Upper lobe of left lung (tissue), 6 donors: ENCODE data around the gene CDK6. TPM values are rescaled to one million over a fixed set of nuclear protein-coding genes. Genes with fewer than 3 reads are reported as not detected.

ENCODE experiments used
- ATAC-seq, 2 donors: fragments of 200-7000 bp; cut with Tn5 transposase; one replicate each; pipeline ENCODE4 v1.9.1; 2022; ENCODE audit warnings: mild to moderate bottlenecking in 2 of 2, moderate library complexity in 2 of 2; ENCODE audit not compliant: low FRiP score in 2 of 2
- DNase-seq, 2 donors: peaks; one replicate each; pipeline ENCODE4 v3.0.0-alpha.2; 2019 to 2020
- H3K27ac ChIP-seq, 4 donors: fragments of 200-600 bp; sonication (generic); one replicate each; pipeline ENCODE4 v1.5.1; 2016 to 2019
- H3K27me3 ChIP-seq, 4 donors: fragments of 200-600 bp; sonication (generic); one replicate each; pipeline ENCODE4 v1.5.1; 2017 to 2019
- H3K36me3 ChIP-seq, 4 donors: fragments of 200-600 bp; sonication (generic); one replicate each; pipeline ENCODE4 v1.5.1; 2016 to 2019
- H3K4me1 ChIP-seq, 4 donors: fragments of 200-600 bp; sonication (generic); one replicate each; pipeline ENCODE4 v1.5.1; 2018 to 2019
- H3K4me3 ChIP-seq, 4 donors: fragments of 200-600 bp; sonication (generic); one replicate each; pipeline ENCODE4 v1.5.1; 2017 to 2019; ENCODE audit warnings: mild to moderate bottlenecking in 2 of 4, moderate library complexity in 1 of 4
- H3K9me3 ChIP-seq, 4 donors: fragments of 200-600 bp; sonication (generic); one replicate each; pipeline ENCODE4 v1.5.1; 2018 to 2019
- EP300 ChIP-seq, 4 donors: sonication (generic); formaldehyde crosslinking; IDR thresholded peaks; one replicate each; pipeline ENCODE4 v1.5.1; 2017; ENCODE audit warnings: antibody characterized with exemption in 4 of 4, control low read depth in 2 of 4
- POLR2A ChIP-seq, 4 donors: fragments of 450-650 bp; IDR thresholded peaks; one replicate each; pipeline ENCODE4 v1.5.1; 2016 to 2017; ENCODE audit warnings: antibody characterized with exemption in 4 of 4, mild to moderate bottlenecking in 2 of 4
- POLR2AphosphoS5 ChIP-seq, 2 donors: sonication (generic); formaldehyde crosslinking; IDR thresholded peaks; one replicate each; pipeline ENCODE4 v1.5.1; 2017; ENCODE audit warnings: antibody characterized with exemption in 2 of 2
- WGBS, 2 donors: methylation state at CpG; one replicate each; pipeline ENCODE4 v1.1.5; 2017 to 2018; 5-methylcytosine and 5-hydroxymethylcytosine counted together
- total RNA-seq, 6 donors: library from RNA; depleted of rRNA in 4 of 6; stranded (reverse); fragments of >200 nt in 4 of 6; gene quantifications; one replicate each; pipeline versions ENCODE4 v1.1.0 to v1.2.1, GENCODE V29; 2016 to 2021
- TF ChIP-seq, protein P1 (sequence below), 6 experiments: fragments of 450-650 bp in 4 of 6; fragments of 200-600 bp in 2 of 6; sonication (generic) in 2 of 6; IDR thresholded peaks; one replicate each; pipeline ENCODE4 v1.5.1; 2016 to 2019; ENCODE audit warnings: antibody characterized with exemption in 6 of 6
- donor health status: DM: no; HTN: no; CAD: no; lungs with moderate emphysema.
- donor health status: DM: no; HTN: yes; CAD: no; lungs with severe emphysema.

Gene CDK6
- total RNA-seq, 6 donors from 2014 or later = 15.7 to 26.9 (median 19.9) TPM

DNA sequence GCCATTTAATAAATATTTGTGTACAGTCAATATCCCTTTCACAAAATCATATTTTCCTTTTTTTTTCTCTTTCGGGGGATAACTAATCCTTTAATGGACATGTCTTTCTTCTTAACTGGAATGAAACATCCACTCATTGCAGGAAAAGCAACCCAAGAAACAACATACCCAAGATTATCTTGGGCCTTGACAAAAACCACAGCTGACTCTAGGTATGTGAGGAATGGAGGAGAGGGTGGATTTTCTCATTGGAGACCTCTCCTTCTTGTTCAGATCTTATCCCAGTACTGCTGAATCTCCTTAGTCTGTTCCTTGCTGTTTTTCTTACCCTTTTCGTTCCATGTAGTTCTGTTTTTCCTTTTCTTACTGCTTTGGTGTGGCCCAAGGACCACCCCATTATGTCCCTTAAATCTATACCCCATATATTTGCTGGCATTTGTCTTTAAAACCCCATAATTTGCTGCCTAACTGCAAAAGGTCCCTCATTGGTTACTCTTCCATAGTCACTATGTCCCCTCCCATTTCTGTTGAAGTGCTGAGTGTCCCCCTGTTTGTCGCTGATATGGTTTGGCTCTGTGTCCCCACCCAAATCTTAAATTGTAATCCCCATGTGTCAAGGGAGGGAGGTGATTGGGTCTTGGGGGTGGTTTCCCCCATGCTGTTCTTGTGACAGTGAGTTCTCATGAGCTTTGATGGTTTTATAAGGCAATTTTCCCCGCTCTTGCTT is 6.8 kb upstream of the CDK6 start:
- DNase-seq (no peak), ATAC-seq (no peak)
- Histone ChIP-seq H3K4me1 (no peaks in the 10 kb centered on the region), H3K36me3 (no peaks in the 10 kb centered on the region), H3K9me3 (no peaks in the 10 kb centered on the region), H3K27ac (no peak overlapping the region), H3K27me3 (no peaks in the 10 kb centered on the region), H3K4me3 (no peak overlapping the region)
- TF ChIP-seq, protein P1, sequence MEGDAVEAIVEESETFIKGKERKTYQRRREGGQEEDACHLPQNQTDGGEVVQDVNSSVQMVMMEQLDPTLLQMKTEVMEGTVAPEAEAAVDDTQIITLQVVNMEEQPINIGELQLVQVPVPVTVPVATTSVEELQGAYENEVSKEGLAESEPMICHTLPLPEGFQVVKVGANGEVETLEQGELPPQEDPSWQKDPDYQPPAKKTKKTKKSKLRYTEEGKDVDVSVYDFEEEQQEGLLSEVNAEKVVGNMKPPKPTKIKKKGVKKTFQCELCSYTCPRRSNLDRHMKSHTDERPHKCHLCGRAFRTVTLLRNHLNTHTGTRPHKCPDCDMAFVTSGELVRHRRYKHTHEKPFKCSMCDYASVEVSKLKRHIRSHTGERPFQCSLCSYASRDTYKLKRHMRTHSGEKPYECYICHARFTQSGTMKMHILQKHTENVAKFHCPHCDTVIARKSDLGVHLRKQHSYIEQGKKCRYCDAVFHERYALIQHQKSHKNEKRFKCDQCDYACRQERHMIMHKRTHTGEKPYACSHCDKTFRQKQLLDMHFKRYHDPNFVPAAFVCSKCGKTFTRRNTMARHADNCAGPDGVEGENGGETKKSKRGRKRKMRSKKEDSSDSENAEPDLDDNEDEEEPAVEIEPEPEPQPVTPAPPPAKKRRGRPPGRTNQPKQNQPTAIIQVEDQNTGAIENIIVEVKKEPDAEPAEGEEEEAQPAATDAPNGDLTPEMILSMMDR (IDR thresholded peaks at IDR 0.05) = no peak
- no peak for TF ChIP-seq POLR2A (IDR thresholded peaks at IDR 0.05)
- TF ChIP-seq POLR2AphosphoS5 (IDR thresholded peaks at IDR 0.05) = no peak
- TF ChIP-seq EP300 (IDR thresholded peaks at IDR 0.05) = no peak
- WGBS, 2 donors = 94 to 96% methylated on average over 4 of the region's 4 CpGs

DNA sequence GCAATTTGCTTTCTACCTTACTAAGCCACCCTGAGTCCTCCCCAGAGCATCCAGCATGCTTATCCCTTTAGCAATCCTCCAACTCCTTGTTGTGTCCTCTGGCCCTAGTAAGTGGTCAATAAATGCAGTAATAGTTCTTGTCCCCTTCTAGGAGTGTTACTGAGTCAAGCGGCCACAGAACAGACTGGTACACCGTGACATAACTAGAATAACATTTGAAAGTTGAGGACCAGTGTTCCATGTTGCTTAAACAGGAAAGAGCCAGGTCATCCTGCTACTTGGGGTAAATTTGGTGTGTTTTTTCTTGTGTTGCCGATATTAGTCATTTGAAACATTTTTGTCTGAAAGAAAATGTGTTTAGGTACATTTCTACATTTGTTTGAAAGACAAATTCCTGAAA is 4.8 kb upstream of the CDK6 start:
- no peak for TF ChIP-seq EP300 (IDR thresholded peaks at IDR 0.05)
- no peak for TF ChIP-seq POLR2AphosphoS5 (IDR thresholded peaks at IDR 0.05)
- TF ChIP-seq POLR2A (IDR thresholded peaks at IDR 0.05) = no peak
- TF ChIP-seq, protein P1 (IDR thresholded peaks at IDR 0.05) = no peak
- Histone ChIP-seq H3K4me3 (no peak overlapping the region), H3K27ac (no peak overlapping the region), H3K36me3 (no peaks in the 10 kb centered on the region), H3K4me1 (peaks cover 0 to 7% (median 2%) of the 10 kb centered on the region in 4 donors), H3K27me3 (no peaks in the 10 kb centered on the region), H3K9me3 (no peaks in the 10 kb centered on the region)
- DNase-seq (no peak), ATAC-seq (no peak)
- WGBS, 2 donors = 76 to 82% methylated on average over 3 of the region's 3 CpGs

DNA sequence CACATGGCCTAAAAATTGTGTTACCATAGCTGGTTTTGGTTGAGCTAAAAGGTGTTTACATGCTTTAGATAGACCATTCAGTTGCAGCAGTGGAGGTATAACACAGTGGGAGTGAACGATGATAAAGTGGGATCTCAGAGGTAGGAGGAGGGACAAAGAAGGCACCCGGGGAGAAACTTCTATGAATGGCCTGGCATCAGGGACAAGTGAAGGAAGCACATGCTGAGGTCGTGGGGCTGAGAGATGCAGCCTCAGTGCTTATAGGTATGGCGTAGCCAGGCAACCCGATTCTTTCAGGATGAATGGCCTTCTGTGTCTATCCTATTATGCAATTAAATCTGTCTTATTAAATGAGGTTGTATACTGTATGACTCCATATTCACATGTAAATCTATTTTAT is 3.9 kb upstream of the CDK6 start:
- Histone ChIP-seq H3K9me3 (no peaks in the 10 kb centered on the region), H3K36me3 (no peaks in the 10 kb centered on the region), H3K27me3 (no peaks in the 10 kb centered on the region), H3K4me3 (no peak overlapping the region), H3K27ac (no peak overlapping the region), H3K4me1 (peaks cover 0 to 7% (median 2%) of the 10 kb centered on the region in 4 donors)
- 55 to 67% methylated on average over 5 of the region's 5 CpGs for WGBS, 2 donors
- DNase-seq (no peak), ATAC-seq (no peak)
- no peak for TF ChIP-seq POLR2AphosphoS5 (IDR thresholded peaks at IDR 0.05)
- TF ChIP-seq, protein P1 (IDR thresholded peaks at IDR 0.05) = no peak
- TF ChIP-seq POLR2A (IDR thresholded peaks at IDR 0.05) = no peak
- no peak for TF ChIP-seq EP300 (IDR thresholded peaks at IDR 0.05)

DNA sequence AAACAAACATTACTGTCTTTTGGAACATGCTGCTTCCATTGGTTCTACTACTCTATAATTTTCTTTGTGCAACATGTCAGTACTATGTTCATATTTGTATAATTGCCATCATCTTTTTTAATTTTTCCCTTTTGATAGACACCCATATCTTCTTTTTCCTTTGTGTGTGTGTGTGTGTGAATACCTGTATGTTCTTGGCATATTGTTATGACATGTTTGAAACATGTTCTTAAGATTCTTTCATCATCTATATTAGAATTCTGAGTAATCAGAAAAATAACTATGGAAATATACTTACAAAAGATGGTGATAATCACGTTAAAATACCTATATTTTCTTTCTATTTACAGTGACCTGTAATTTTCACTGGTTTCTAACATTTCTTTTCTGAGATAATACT is 3.5 kb upstream of the CDK6 start:
- Histone ChIP-seq H3K36me3 (no peaks in the 10 kb centered on the region), H3K27ac (no peak overlapping the region), H3K4me3 (no peak overlapping the region), H3K27me3 (no peaks in the 10 kb centered on the region), H3K9me3 (no peaks in the 10 kb centered on the region), H3K4me1 (peaks cover 0 to 8% (median 2%) of the 10 kb centered on the region in 4 donors)
- no peak for TF ChIP-seq POLR2AphosphoS5 (IDR thresholded peaks at IDR 0.05)
- TF ChIP-seq POLR2A (IDR thresholded peaks at IDR 0.05) = no peak
- TF ChIP-seq EP300 (IDR thresholded peaks at IDR 0.05) = no peak
- TF ChIP-seq, protein P1 (IDR thresholded peaks at IDR 0.05) = no peak
- ATAC-seq (no peak), DNase-seq (no peak)
- WGBS, 2 donors = 71 to 87% methylated on average over 1 of the region's 1 CpG

DNA sequence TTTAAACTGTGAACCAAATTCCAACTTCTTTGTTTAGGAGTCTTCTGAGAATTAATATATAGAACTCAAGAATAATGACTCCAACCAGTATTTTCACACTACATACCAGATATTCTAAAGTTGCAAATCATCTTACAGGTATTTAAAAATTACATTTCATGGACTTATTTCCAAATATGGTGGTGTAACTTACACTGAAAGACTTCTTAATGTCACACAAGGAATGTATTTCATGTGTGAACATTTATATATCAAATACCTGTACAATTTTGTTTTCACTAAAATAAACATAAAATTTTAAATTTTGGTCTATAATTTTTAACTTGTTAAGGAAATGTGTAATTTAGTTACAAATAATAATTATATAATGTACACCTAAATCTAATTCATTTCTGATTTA is 2.6 kb upstream of the CDK6 start:
- TF ChIP-seq EP300 (IDR thresholded peaks at IDR 0.05) = no peak
- no peak for TF ChIP-seq POLR2A (IDR thresholded peaks at IDR 0.05)
- TF ChIP-seq, protein P1 (IDR thresholded peaks at IDR 0.05) = no peak
- no peak for TF ChIP-seq POLR2AphosphoS5 (IDR thresholded peaks at IDR 0.05)

More for the DNA sequence above, 2.6 kb upstream of the CDK6 start:
- ATAC-seq = no peak
- Histone ChIP-seq H3K36me3 (no peaks in the 10 kb centered on the region), H3K4me1 (peaks cover 0 to 11% (median 2%) of the 10 kb centered on the region in 4 donors), H3K27ac (no peak overlapping the region), H3K27me3 (no peaks in the 10 kb centered on the region), H3K9me3 (no peaks in the 10 kb centered on the region), H3K4me3 (no peak overlapping the region)
- DNase-seq = no peak
